Stimulated activated CD8-positive, alpha-beta memory T cell treated with anti-CD3 and anti-CD28 coated beads, Interleukin-2, amount 100 ng/mL, for 48 hours (primary cell): ENCODE results near the gene CELF5.
"Not testable (repeated sequence)": the region's sequence is repeated elsewhere in the genome, so short reads cannot be mapped to it uniquely, and the experiment has no call there.

ENCODE experiments used
- DNase-seq, 2 donors: peaks; one replicate each; pipeline ENCODE4 v3.0.0-alpha.2; 2020; ENCODE audit warnings: low read depth in 2 of 2

Gene CELF5

GRCh38 chr19:3207461-3208242 is 16.8 kb upstream of the CELF5 start:
- DNase-seq, result no peak

- DNase-seq, result no peak
These were observed 15.9 kb upstream of the CELF5 start for GRCh38 chr19:3208317-3209207.

GRCh38 chr19:3210347-3211017 is 14.0 kb upstream of the CELF5 start:
- DNase-seq, result peak; percentile 51 to 68

GRCh38 chr19:3211191-3211590 is 13.3 kb upstream of the CELF5 start:
- no peak for DNase-seq

GRCh38 chr19:3213159-3213558 is 11.3 kb upstream of the CELF5 start:
- DNase-seq, result no peak

- no peak for DNase-seq
These were observed 7.6 kb upstream of the CELF5 start for GRCh38 chr19:3216874-3217273.

GRCh38 chr19:3220576-3220975 is 3.9 kb upstream of the CELF5 start:
- DNase-seq, result no peak

- not testable (repeated sequence) for DNase-seq
These were observed 2.9 kb upstream of the CELF5 start for GRCh38 chr19:3221576-3221975.

GRCh38 chr19:3222709-3223108 is 1.8 kb upstream of the CELF5 start:
- no peak for DNase-seq

GRCh38 chr19:3225169-3225485 is 666 bp downstream of the CELF5 start:
- DNase-seq, result no peak

- no peak for DNase-seq
These were observed 1.2 kb downstream of the CELF5 start for GRCh38 chr19:3225677-3226093.

- DNase-seq, result no peak
These were observed 2.7 kb downstream of the CELF5 start for GRCh38 chr19:3227054-3227626.

GRCh38 chr19:3229346-3229743 is 4.9 kb downstream of the CELF5 start:
- DNase-seq, result no peak

- DNase-seq, result no peak
These were observed 5.5 kb downstream of the CELF5 start for GRCh38 chr19:3229888-3230496.

- no peak for DNase-seq
These were observed 6.8 kb downstream of the CELF5 start for GRCh38 chr19:3231288-3231687.

GRCh38 chr19:3233116-3233515 is 8.7 kb downstream of the CELF5 start:
- DNase-seq, result no peak

- no peak for DNase-seq
These were observed 9.4 kb downstream of the CELF5 start for GRCh38 chr19:3233831-3234230.

- DNase-seq, result peak in 1 of 2 donors; percentile 33
These were observed 10.3 kb downstream of the CELF5 start for GRCh38 chr19:3234800-3235199.

- DNase-seq, result not testable (repeated sequence)
These were observed 11.1 kb downstream of the CELF5 start for GRCh38 chr19:3235604-3236003.

- no peak for DNase-seq
These were observed 11.8 kb downstream of the CELF5 start for GRCh38 chr19:3236272-3236671.

GRCh38 chr19:3238066-3238561 is 13.7 kb downstream of the CELF5 start:
- no peak for DNase-seq
